ENCODE results near the gene CCNB2. TPM values are rescaled to one million over a fixed set of nuclear protein-coding genes. Genes with fewer than 3 reads are reported as not detected.
"Not testable (repeated sequence)": the region's sequence is repeated elsewhere in the genome, so short reads cannot be mapped to it uniquely, and the experiment has no call there.

The CCNB2 gene
- total RNA-seq, 4 donors from 2014 or later: 0.44 to 1.2 (median 1.2) TPM; not detected in 1

DNA sequence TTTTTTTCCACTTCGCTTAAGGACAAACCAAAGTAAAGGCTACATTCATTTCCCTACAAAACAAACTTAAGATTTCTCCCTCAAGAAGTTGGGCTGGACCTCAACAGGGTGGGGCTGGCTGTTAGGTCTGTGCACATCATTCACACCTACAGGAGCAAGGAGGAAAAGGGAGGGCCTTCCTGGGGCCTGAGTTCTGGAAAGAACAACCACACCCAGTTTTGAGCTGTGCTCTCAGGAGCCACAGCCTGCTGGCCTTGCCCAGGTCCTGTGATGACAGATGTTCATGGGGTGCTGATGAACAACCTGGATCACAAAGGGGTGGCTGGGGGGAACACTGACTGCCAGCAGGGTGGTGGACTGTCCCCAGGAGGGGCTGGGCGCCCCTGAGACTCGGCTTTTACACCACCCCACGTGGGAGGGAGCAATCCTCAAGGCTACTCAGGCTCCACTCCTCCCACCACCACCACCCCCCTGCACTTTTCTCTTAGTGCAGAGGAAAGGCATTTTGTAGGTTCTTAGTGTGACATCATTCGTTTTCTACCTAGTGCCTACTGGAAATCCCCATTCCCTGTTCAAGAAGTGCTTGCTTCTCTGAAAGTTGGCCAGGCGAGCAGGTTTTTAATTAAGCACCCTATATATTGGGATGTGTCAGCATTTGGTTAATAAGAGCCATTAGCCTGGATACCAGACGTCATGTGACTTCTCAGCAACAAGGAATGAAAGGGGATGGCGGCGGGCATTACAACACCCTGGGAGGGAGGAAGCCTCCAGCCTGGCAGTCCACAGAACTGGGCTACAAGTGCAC, 35.7 kb downstream of the CCNB2 start:
- Histone ChIP-seq H3K4me1 (no peaks in the 10 kb centered on the region), H3K27ac (no peak overlapping the region), H3K9me3 (no peaks in the 10 kb centered on the region), H3K36me3 (peaks cover 0 to 66% (median 2%) of the 10 kb centered on the region in 3 donors), H3K27me3 (no peaks in the 10 kb centered on the region), H3K4me3 (no peak overlapping the region)
- WGBS, 2 donors: 81 to 86% methylated on average over 8 to 9 of the region's 9 CpGs
- no peak for DNase-seq (ENCODE audit: low spot score in 2 of 2)
- no peak for TF ChIP-seq POLR2A (IDR thresholded peaks at IDR 0.05)
- TF ChIP-seq, protein P1, sequence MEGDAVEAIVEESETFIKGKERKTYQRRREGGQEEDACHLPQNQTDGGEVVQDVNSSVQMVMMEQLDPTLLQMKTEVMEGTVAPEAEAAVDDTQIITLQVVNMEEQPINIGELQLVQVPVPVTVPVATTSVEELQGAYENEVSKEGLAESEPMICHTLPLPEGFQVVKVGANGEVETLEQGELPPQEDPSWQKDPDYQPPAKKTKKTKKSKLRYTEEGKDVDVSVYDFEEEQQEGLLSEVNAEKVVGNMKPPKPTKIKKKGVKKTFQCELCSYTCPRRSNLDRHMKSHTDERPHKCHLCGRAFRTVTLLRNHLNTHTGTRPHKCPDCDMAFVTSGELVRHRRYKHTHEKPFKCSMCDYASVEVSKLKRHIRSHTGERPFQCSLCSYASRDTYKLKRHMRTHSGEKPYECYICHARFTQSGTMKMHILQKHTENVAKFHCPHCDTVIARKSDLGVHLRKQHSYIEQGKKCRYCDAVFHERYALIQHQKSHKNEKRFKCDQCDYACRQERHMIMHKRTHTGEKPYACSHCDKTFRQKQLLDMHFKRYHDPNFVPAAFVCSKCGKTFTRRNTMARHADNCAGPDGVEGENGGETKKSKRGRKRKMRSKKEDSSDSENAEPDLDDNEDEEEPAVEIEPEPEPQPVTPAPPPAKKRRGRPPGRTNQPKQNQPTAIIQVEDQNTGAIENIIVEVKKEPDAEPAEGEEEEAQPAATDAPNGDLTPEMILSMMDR (IDR thresholded peaks at IDR 0.05): no peak

DNA sequence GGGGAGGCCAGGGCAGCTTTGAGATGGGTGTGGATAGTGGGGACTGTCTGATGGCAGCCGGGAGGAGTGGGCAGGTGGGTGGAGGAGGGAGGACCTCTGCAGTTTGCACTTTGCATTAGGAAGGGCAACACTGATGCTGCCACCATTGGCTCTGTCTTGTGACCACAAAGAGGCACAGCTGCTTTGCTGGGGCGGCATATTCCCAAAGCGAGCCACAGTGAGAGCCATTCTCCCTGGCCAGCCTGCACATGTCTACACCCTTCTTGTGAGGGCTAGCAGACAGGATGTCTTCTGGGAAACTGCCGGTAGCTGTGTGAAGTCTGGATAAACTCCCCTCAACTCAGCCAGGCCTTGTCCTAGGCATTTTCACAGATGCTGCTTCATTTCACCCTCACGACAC, 38.3 kb downstream of the CCNB2 start:
- no peaks in the 10 kb centered on the region for H3K27me3 ChIP-seq
- H3K4me3 ChIP-seq: no peak overlapping the region
- H3K36me3 ChIP-seq: peaks cover 0 to 58% (median 3%) of the 10 kb centered on the region in 3 donors
- TF ChIP-seq EP300 (IDR thresholded peaks at IDR 0.05) (no peak), POLR2A (IDR thresholded peaks at IDR 0.05) (no peak)
- TF ChIP-seq, protein P1 (IDR thresholded peaks at IDR 0.05): no peak
- WGBS, 2 donors: 85 to 100% methylated on average over 5 of the region's 5 CpGs
- H3K27ac ChIP-seq: no peak overlapping the region
- no peak for DNase-seq (ENCODE audit: low spot score in 2 of 2)
- H3K4me1 ChIP-seq: peaks cover 0 to 8% (median 0%) of the 10 kb centered on the region in 4 donors
- no peaks in the 10 kb centered on the region for H3K9me3 ChIP-seq

DNA sequence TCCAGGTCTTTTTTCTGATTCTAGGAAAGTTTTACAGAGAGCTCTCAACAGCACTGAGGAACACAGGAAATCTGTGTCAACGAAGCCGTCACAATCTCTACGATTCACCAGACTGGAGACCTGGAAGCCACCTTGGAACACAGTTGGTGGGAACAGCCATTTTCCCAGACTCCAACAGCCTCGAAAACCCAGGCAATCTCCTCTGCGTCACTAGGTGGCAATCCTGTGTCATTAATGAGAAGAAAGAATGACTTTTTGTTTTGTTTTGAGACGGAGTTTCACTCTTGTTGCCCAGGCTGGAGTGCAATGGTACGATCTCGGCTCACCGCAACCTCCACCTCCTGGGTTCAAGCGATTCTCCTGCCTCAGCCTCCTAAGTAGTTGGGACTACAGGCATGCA, 39.6 kb downstream of the CCNB2 start:
- WGBS, 2 donors: 77 to 83% methylated on average over 10 of the region's 10 CpGs
- TF ChIP-seq, protein P1 (IDR thresholded peaks at IDR 0.05): peak in 1 of 5 experiments; percentile 29
- DNase-seq (ENCODE audit: low spot score in 2 of 2): peak in 1 of 2 donors; percentile 17
- not testable (repeated sequence) for H3K4me3 ChIP-seq, H3K9me3 ChIP-seq, H3K27ac ChIP-seq, H3K27me3 ChIP-seq
- peaks cover 0 to 14% (median 0%) of the 10 kb centered on the region in 4 donors for H3K4me1 ChIP-seq
- peaks cover 0 to 52% (median 3%) of the 10 kb centered on the region in 3 donors for H3K36me3 ChIP-seq

DNA sequence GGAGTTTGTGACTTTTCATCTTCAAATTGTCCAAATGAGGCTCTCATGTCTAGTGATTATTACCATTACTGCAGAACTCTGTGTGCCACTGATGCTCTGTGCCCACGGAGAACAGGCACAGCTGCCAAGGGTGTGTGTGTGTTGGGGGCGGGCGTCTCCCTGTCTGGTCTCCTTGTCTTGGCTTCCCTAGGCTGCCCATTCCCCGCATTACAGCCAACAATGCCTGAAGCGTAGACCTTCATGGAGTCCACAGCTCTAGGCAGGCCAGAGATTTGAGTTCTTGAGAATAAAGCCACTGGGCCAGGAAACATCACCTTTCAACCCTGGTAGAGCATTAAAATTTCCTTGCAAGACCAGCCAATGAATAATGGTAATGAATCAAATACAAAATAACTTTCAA, 42.7 kb downstream of the CCNB2 start:
- no peak for DNase-seq (ENCODE audit: low spot score in 2 of 2)
- H3K27me3 ChIP-seq: no peaks in the 10 kb centered on the region
- H3K4me3 ChIP-seq: no peak overlapping the region
- no peaks in the 10 kb centered on the region for H3K9me3 ChIP-seq
- peaks cover 0 to 71% (median 3%) of the 10 kb centered on the region in 3 donors for H3K36me3 ChIP-seq
- H3K4me1 ChIP-seq: peaks cover 0 to 22% (median 0%) of the 10 kb centered on the region in 4 donors
- no peak overlapping the region for H3K27ac ChIP-seq
- TF ChIP-seq EP300 (IDR thresholded peaks at IDR 0.05) (no peak), POLR2A (IDR thresholded peaks at IDR 0.05) (no peak)
- TF ChIP-seq, protein P1 (IDR thresholded peaks at IDR 0.05): no peak
- 77 to 80% methylated on average over 5 of the region's 5 CpGs for WGBS, 2 donors

DNA sequence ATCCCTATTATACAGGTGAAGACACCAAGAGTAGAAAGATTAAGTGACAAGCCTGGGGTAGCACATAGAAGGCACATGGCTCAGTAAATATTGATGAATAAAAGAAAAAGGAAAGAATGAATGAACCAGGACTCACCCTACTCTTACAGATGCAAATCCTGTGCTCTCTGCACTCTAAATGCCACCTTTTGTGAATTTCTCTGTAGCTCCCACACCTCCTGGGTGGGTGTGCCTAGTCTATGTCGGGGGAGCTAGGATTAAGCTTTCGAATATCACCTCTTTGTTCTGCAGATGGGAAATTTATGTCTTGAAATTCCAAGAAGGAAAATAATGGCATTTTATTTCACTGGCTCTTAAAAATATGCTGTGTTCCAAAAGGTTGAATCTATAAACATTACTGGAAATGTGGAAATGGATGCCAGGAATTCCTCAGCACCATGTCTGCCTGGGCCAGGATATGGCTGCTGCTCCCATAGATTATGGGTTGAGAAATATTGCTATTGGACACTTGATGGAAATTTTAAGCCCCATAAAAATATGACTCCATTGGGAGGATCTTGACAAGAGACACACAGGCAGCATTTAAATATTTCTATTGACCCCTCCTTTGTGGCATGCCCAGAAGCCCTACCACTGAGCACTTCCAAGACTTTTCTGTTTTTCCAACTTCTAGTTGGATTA, 43.3 kb downstream of the CCNB2 start:
- H3K9me3 ChIP-seq: no peaks in the 10 kb centered on the region
- no peaks in the 10 kb centered on the region for H3K27me3 ChIP-seq
- DNase-seq (ENCODE audit: low spot score in 2 of 2): no peak
- 27 to 39% methylated on average over 2 of the region's 2 CpGs for WGBS, 2 donors
- no peak overlapping the region for H3K27ac ChIP-seq
- H3K4me1 ChIP-seq: peaks cover 0 to 22% (median 0%) of the 10 kb centered on the region in 4 donors
- TF ChIP-seq, protein P1 (IDR thresholded peaks at IDR 0.05): no peak
- TF ChIP-seq EP300 (IDR thresholded peaks at IDR 0.05) (no peak), POLR2A (IDR thresholded peaks at IDR 0.05) (no peak)
- peaks cover 0 to 73% (median 3%) of the 10 kb centered on the region in 3 donors for H3K36me3 ChIP-seq
- H3K4me3 ChIP-seq: no peak overlapping the region
